ENCODE data around the gene DAP. TPM values are rescaled to one million over a fixed set of nuclear protein-coding genes. Genes with fewer than 3 reads are reported as not detected.
A peak's percentile ranks its signal among the peaks of the same experiment; 100 is the strongest.

DAP gene
- total and polyA plus RNA-seq, 10 of the 15 experiments (the other 5 are each of a cell fraction or from before 2014, with no cell fraction given), result 12.9 to 130 (median 49.9) TPM

- no peaks in the 10 kb centered on the region for H3K27me3 ChIP-seq (replicated peaks in 1 of 2; ENCODE audit: control insufficient read depth in 2 of 2, insufficient read depth in 2 of 2, low read length in 1 of 2)
- ChIA-PET CTCF (interaction anchor here (0.8 to 5.2 kb wide), 12 partner anchors 14 to 268 kb away, joined by 3 to 34 read pairs (median 5); no protein-coding TSS in a partner anchor), POLR2A (interaction anchor here (0.6 to 4.9 kb wide), 17 partner anchors 9 to 281 kb away, joined by 3 to 39 read pairs (median 5); partner anchors contain the start of genes DAP and MARCHF6), SMC1A (ENCODE audit: uncharacterized antibody, unreplicated experiment) (interaction anchor here (0.6 to 6.5 kb wide), 14 partner anchors 8 to 182 kb away, joined by 3 to 90 read pairs (median 6); no protein-coding TSS in a partner anchor), RAD21 (ENCODE audit: unreplicated experiment) (interaction anchor here (0.5 to 6.7 kb wide), 17 partner anchors 10 to 73 kb away, joined by 3 to 93 read pairs (median 4); partner anchors contain the start of gene ANKRD33B)
- BruUV-seq (replicated peaks), result no TSS peak
- ATAC-seq (no peak), DNase-seq (ENCODE audit: low read depth, low spot score) (no peak), FAIRE-seq (no peak)
- H3K4me1 ChIP-seq (ENCODE audit: control insufficient read depth, insufficient read depth, low read length), result peaks cover 67% of the 10 kb centered on the region
- peaks cover 13% of the 10 kb centered on the region in 2 experiments for H3K36me3 ChIP-seq (ENCODE audit: control insufficient read depth in 2 of 2, insufficient read depth in 2 of 2, low read length in 1 of 2)
- H3K27ac ChIP-seq (ENCODE audit: control insufficient read depth, insufficient read depth), result peak overlapping the region; percentile 93
- WGBS (ENCODE audit: insufficient coverage, insufficient replicate concordance, low lambda C conversion rate, missing lambda C conversion rate), result 21% methylated on average over 2 of the region's 2 CpGs
- H4K20me1 ChIP-seq (ENCODE audit: control insufficient read depth, insufficient read depth), result no peaks in the 10 kb centered on the region
- H3K4me2 ChIP-seq (ENCODE audit: control insufficient read depth, insufficient read depth), result peak overlapping the region; percentile 69
- peak overlapping the region; percentile 30; the same call in 1 of the 2 replicates for H3K4me3 ChIP-seq
- in situ Hi-C loops (cut with MboI) (no loop called here), intact Hi-C loops (cut with micrococcal nuclease; ENCODE audit: unreplicated experiment) (loop anchor here (5.0 kb wide), 2 partner anchors 277 to 352 kb away; no protein-coding TSS in a partner anchor)
- no peak overlapping the region for H2AFZ ChIP-seq (ENCODE audit: control insufficient read depth, low read depth, low read length)
- peaks cover 11% of the 10 kb centered on the region for H3K9me3 ChIP-seq (replicated peaks; ENCODE audit: control insufficient read depth, insufficient read depth, low read length)
- H3K79me2 ChIP-seq (ENCODE audit: control insufficient read depth, insufficient read depth, low read length), result peaks cover 69% of the 10 kb centered on the region
- peak overlapping the region; percentile 79 for H3K9ac ChIP-seq (ENCODE audit: control insufficient read depth, insufficient read depth, low read length)
- no peak for TF ChIP-seq MLLT1 (IDR thresholded peaks at IDR 0.05)
- 0 out of 2 replicates have a peak, but pooled peaks have one; percentile 26 for TF ChIP-seq ZBTB4 (CRISPR knock-in tag; IDR thresholded peaks at IDR 0.05)
- TF ChIP-seq CTCF (IDR thresholded peaks at IDR 0.05 in 2 of 3, conservative IDR thresholded peaks at IDR 0.05 in 1 of 3; ENCODE audit: control insufficient read depth in 2 of 3, extremely low read depth in 1 of 3, insufficient read depth in 1 of 3, low read depth in 3 of 3, low read length in 3 of 3), result no peak
- TF ChIP-seq ZNF687 (IDR thresholded peaks at IDR 0.05), result peak; percentile 56
- TF ChIP-seq ATF3 (IDR thresholded peaks at IDR 0.05; ENCODE audit: borderline replicate concordance, extremely low read depth, low read depth, low read length), result no peak
- TF ChIP-seq ATF2 (IDR thresholded peaks at IDR 0.05; ENCODE audit: low read length), result no peak
- TF ChIP-seq SP1 (IDR thresholded peaks at IDR 0.05; ENCODE audit: low read depth, low read length), result no peak
- no peak for TF ChIP-seq CREB1 (IDR thresholded peaks at IDR 0.05; ENCODE audit: low read depth)
- no peak for TF ChIP-seq ZNF384 (IDR thresholded peaks at IDR 0.05; ENCODE audit: borderline replicate concordance, low read depth, low read length)
Observed at GRCh38 chr5:10634562-10634961, 126.5 kb downstream of the DAP start.

Data from GM12878 (cell line).